GM18519 (cell line): ENCODE measurements around the gene MED9.

ENCODE experiments used
- ATAC-seq: cut with Tn5 transposase; IDR thresholded peaks from one replicate; pipeline ENCODE4 v1.9.1; 2021; ENCODE audit warnings: mild to moderate bottlenecking, moderate library complexity; ENCODE audit not compliant: unreplicated experiment, low FRiP score

Gene MED9

DNA sequence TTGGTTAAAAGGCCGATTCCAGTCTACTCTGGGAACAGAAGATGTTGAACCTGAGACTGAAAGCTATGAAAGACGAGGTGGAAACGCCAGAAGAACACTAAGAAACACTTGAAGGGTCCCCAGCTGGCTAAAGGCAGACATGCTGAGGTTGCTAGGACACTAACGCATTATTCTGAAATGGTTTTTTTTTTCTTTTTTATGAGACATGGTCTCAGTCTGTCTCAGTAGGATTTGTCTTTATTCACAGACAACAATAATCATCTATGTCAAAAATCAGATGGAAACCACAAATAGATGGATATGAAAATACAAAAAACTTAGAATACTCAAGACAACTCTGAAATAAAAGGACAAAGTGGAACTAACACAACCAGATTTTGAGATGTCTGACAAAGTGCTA lies 54.4 kb downstream of the MED9 start:
- ATAC-seq, result no peak

- ATAC-seq, result no peak
Observed at GRCh38 chr17:17532991-17533390, 56.2 kb downstream of the MED9 start.

GRCh38 chr17:17533901-17534441 lies 57.2 kb downstream of the MED9 start:
- no peak for ATAC-seq

- ATAC-seq, result no peak
Observed at GRCh38 chr17:17535957-17536356, 59.2 kb downstream of the MED9 start.

GRCh38 chr17:17536702-17537101 lies 59.9 kb downstream of the MED9 start:
- ATAC-seq, result no peak

DNA sequence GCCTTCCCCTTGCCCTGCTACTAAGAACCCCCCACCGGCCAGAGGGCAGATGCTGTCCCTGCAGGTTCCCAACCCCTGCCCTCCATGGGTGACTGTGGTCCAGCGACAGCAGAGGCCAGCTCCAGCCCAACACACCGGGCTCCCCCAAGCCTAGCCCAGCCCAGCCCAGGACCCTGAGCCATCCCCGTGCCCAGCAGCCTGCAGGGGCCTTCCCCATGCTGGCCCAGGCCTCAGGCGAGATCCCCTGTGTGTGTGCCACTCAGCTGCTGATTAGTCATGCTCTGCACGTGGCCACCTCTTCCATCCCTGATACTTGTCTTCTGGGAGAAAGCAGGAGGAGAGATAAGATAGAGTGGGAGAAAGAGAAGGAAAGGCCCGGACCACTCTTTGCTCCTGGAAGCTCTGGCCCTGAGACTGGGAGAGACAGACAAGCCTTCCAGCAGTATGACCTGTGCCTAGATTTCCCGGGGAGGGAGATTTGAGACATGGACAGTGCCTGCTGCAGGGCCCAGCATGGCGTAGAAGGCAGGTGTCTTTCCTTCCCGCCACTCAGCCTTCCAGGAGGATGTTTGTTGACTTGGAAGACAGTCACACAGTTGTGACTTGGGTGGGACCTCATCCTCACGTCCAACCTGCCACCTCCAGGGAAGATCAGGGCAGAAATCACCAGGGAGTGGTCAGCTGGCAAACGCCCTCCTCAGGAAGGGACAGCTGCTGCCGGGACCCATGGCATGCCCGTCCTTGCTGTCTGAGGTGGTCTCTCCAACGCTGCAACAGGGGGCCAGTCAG lies 60.7 kb downstream of the MED9 start:
- no peak for ATAC-seq

- no peak for ATAC-seq
Observed at GRCh38 chr17:17538417-17539391, 61.9 kb downstream of the MED9 start.

DNA sequence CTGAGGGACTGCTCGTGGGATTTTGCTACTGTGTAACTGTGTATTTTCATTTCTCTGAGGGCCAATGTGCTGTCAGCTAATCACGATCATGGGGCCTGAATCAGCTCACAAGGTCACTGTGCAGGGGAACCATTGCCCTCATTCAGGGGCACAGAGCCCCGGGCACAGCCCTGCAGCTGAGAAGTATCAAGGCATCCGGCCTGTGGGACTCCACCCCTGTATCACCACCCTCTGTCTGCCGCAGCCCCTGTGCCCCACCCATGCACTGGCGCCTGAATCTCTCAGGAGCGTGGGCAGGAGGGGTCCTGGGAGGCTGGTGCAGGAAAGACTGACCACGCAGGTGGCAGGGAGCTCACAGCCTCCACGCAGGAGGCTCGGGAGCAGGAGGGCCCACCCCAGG lies 62.8 kb downstream of the MED9 start:
- no peak for ATAC-seq

DNA sequence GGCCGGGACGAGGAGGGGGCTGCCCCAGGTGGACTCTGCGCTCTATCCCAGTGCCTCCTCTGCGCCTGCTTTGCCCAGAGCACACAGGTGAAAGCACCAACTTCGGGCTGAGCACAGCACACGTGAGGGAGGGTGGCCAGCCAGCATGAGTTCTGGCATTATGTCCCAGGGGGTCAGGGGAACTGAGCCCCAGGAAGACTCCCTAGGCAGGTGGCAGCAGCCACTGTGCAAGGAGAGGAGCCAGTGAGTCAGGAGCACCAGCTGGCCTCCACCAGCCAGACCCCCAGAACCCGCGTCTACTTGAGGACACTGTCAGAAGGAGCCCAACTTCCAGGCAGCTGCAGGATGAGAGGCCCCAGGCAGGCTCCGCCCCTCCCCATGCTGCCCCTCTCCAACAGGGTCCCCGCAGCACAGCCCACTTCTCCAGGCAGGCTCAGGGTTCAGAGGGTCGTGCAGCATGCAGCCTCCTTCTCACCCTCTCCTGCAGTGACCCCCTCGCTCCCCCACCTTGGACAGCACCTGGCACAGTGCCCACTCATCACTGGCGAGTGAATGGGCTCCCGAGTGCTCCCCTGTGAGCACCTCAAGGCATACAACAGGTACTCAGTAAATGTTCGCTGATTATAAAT lies 63.6 kb downstream of the MED9 start:
- ATAC-seq, result no peak

- no peak for ATAC-seq
Observed at GRCh38 chr17:17540935-17541639, 64.3 kb downstream of the MED9 start.

GRCh38 chr17:17541640-17542001 lies 64.8 kb downstream of the MED9 start:
- ATAC-seq, result no peak
